ENCODE data around the gene ZNF281.
A peak's percentile ranks its signal among the peaks of the same experiment; 100 is the strongest.

ZNF281 gene

GRCh38 chr1:200409761-200410565 is at the start of gene ZNF281:
Gene ZNF281 (minus strand): TSS chr1:200410036. CDS start chr1:200409705, 331 bp downstream.
- TF ChIP-seq, protein P1, sequence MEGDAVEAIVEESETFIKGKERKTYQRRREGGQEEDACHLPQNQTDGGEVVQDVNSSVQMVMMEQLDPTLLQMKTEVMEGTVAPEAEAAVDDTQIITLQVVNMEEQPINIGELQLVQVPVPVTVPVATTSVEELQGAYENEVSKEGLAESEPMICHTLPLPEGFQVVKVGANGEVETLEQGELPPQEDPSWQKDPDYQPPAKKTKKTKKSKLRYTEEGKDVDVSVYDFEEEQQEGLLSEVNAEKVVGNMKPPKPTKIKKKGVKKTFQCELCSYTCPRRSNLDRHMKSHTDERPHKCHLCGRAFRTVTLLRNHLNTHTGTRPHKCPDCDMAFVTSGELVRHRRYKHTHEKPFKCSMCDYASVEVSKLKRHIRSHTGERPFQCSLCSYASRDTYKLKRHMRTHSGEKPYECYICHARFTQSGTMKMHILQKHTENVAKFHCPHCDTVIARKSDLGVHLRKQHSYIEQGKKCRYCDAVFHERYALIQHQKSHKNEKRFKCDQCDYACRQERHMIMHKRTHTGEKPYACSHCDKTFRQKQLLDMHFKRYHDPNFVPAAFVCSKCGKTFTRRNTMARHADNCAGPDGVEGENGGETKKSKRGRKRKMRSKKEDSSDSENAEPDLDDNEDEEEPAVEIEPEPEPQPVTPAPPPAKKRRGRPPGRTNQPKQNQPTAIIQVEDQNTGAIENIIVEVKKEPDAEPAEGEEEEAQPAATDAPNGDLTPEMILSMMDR (IDR thresholded peaks at IDR 0.05; ENCODE audit: low read depth, low read length, poor library complexity, severe bottlenecking): no peak
- no peak for TF ChIP-seq EZH2phosphoT487 (IDR thresholded peaks at IDR 0.05; ENCODE audit: borderline replicate concordance, low read length)
- Histone ChIP-seq H3K4me1 (ENCODE audit: control insufficient read depth, low read length) (peaks cover 50% of the 10 kb centered on the region), H3K27ac (ENCODE audit: low read depth, low read length) (peak within 1 kb of the TSS; percentile 90), H3K79me2 (ENCODE audit: control insufficient read depth, low read length) (peaks cover 48% of the 10 kb centered on the region), H4K20me1 (ENCODE audit: control insufficient read depth, insufficient read depth, low read depth, low read length) (peaks cover 22% of the 10 kb centered on the region; the same call in 1 of the 2 replicates), H3K4me2 (ENCODE audit: low read length) (peak within 1 kb of the TSS; percentile 80), H3K36me3 (ENCODE audit: control insufficient read depth, low read length) (peaks cover 42% of the 10 kb centered on the region), H3K27me3 (ENCODE audit: control insufficient read depth, low read length) (no peaks in the 10 kb centered on the region), H3K9me2 (replicated peaks; ENCODE audit: control insufficient read depth, low read length) (no peaks in the 10 kb centered on the region), H3F3A (ENCODE audit: control insufficient read depth, insufficient read depth) (peaks cover 17% of the 10 kb centered on the region), H3K9me3 (ENCODE audit: control insufficient read depth, insufficient read depth, low read length) (no peaks in the 10 kb centered on the region), H3K4me3 (ENCODE audit: low read length) (peak within 1 kb of the TSS; percentile 98)

DNA sequence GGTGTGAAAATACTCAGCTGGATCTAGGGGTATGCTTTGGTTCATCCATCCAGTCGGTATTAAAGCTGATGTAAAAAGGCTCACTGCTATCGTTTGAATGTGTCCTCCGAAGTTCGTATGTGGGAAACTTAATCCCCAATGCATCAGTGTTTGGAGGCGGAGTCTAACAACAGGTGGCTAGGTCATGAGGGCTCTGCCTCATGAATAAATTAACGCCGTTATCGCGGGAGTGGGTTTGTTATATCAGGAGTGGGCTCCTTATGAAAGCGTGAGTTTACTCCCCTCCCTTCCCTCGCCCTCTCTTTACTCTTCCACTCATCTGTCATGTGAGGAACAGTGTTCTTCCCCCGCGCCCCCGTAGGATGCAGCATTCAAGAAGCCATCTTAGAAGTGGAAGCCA is 48.9 kb upstream of the ZNF281 start:
- Histone ChIP-seq H3K27ac (ENCODE audit: low read depth, low read length) (no peak overlapping the region), H3K4me1 (ENCODE audit: control insufficient read depth, low read length) (no peaks in the 10 kb centered on the region), H3K79me2 (ENCODE audit: control insufficient read depth, low read length) (no peaks in the 10 kb centered on the region), H3K4me2 (ENCODE audit: low read length) (no peak overlapping the region), H3K9me3 (ENCODE audit: control insufficient read depth, insufficient read depth, low read length) (no peaks in the 10 kb centered on the region), H3K9me2 (replicated peaks; ENCODE audit: control insufficient read depth, low read length) (no peaks in the 10 kb centered on the region), H3F3A (ENCODE audit: control insufficient read depth, insufficient read depth) (no peaks in the 10 kb centered on the region), H3K27me3 (ENCODE audit: control insufficient read depth, low read length) (no peaks in the 10 kb centered on the region), H4K20me1 (ENCODE audit: control insufficient read depth, insufficient read depth, low read depth, low read length) (no peaks in the 10 kb centered on the region), H3K36me3 (ENCODE audit: control insufficient read depth, low read length) (no peaks in the 10 kb centered on the region), H3K4me3 (ENCODE audit: low read length) (no peak overlapping the region)
- TF ChIP-seq, protein P1 (IDR thresholded peaks at IDR 0.05; ENCODE audit: low read depth, low read length, poor library complexity, severe bottlenecking): no peak
- TF ChIP-seq EZH2phosphoT487 (IDR thresholded peaks at IDR 0.05; ENCODE audit: borderline replicate concordance, low read length): no peak

- Histone ChIP-seq H3K27ac (ENCODE audit: low read depth, low read length) (no peak overlapping the region), H3F3A (ENCODE audit: control insufficient read depth, insufficient read depth) (no peaks in the 10 kb centered on the region), H3K36me3 (ENCODE audit: control insufficient read depth, low read length) (no peaks in the 10 kb centered on the region), H3K27me3 (ENCODE audit: control insufficient read depth, low read length) (no peaks in the 10 kb centered on the region), H3K79me2 (ENCODE audit: control insufficient read depth, low read length) (no peaks in the 10 kb centered on the region), H3K9me2 (replicated peaks; ENCODE audit: control insufficient read depth, low read length) (no peaks in the 10 kb centered on the region), H3K9me3 (ENCODE audit: control insufficient read depth, insufficient read depth, low read length) (no peaks in the 10 kb centered on the region), H3K4me1 (ENCODE audit: control insufficient read depth, low read length) (peaks cover 9% of the 10 kb centered on the region), H4K20me1 (ENCODE audit: control insufficient read depth, insufficient read depth, low read depth, low read length) (no peaks in the 10 kb centered on the region), H3K4me2 (ENCODE audit: low read length) (no peak overlapping the region), H3K4me3 (ENCODE audit: low read length) (no peak overlapping the region)
- TF ChIP-seq, protein P1 (IDR thresholded peaks at IDR 0.05; ENCODE audit: low read depth, low read length, poor library complexity, severe bottlenecking): no peak
- TF ChIP-seq EZH2phosphoT487 (IDR thresholded peaks at IDR 0.05; ENCODE audit: borderline replicate concordance, low read length): no peak
Observed at GRCh38 chr1:200457810-200458209, 48.0 kb upstream of the ZNF281 start.
